ENCODE results near the gene IQGAP1. TPM values are rescaled to one million over a fixed set of nuclear protein-coding genes. Genes with fewer than 3 reads are reported as not detected.
"Not testable (repeated sequence)": the region's sequence is repeated elsewhere in the genome, so short reads cannot be mapped to it uniquely, and the experiment has no call there.

IQGAP1 gene
- total RNA-seq, 1 experiment from 2014 or later: 72.4 TPM

- not testable (repeated sequence) for H2BK5ac ChIP-seq (ENCODE audit: insufficient read length, low read length); H3K79me2 ChIP-seq (ENCODE audit: insufficient read depth, low read length); H3K56ac ChIP-seq (ENCODE audit: insufficient read length, low read depth, low read length); H3K9ac ChIP-seq (ENCODE audit: extremely low read depth, insufficient read length, low read length); H4K8ac ChIP-seq (replicated peaks; ENCODE audit: insufficient read length, low read depth, low read length); H3K23me2 ChIP-seq (ENCODE audit: insufficient read length, low read depth, low read length, poor library complexity, severe bottlenecking); H3K27me3 ChIP-seq (ENCODE audit: insufficient read depth, low read length); H3K4me3 Mint-ChIP-seq; H4K20me1 ChIP-seq (ENCODE audit: control insufficient read depth, insufficient read depth, insufficient read length); H3K18ac ChIP-seq (ENCODE audit: insufficient read length, low read depth, low read length); H3K4me1 ChIP-seq (ENCODE audit: insufficient read depth, low read length); H2AFZ ChIP-seq (ENCODE audit: low read length); H3K27me3 Mint-ChIP-seq (ENCODE audit: low read depth); H3K27ac ChIP-seq (ENCODE audit: insufficient read length, low read depth, low read length); H2BK15ac ChIP-seq (ENCODE audit: low read depth, low read length); H3K4me2 ChIP-seq (ENCODE audit: insufficient read depth, insufficient read length, low read length); H3K23ac ChIP-seq (ENCODE audit: insufficient read length, low read depth, low read length); H3K9me3 ChIP-seq (ENCODE audit: control insufficient read depth, low read depth, low read length); H3K14ac ChIP-seq (ENCODE audit: insufficient read depth, low read length); H3K4me1 Mint-ChIP-seq; H2BK120ac ChIP-seq (ENCODE audit: low read depth, low read length, poor library complexity, severe bottlenecking); DNase-seq; H4K5ac ChIP-seq (ENCODE audit: insufficient read length, low read depth, low read length); H3T11ph ChIP-seq (ENCODE audit: low read length); H2AK5ac ChIP-seq (ENCODE audit: insufficient read length, low read length); H3K4ac ChIP-seq (ENCODE audit: low read depth, low read length); H3K79me1 ChIP-seq (ENCODE audit: insufficient read depth, low read depth, low read length, poor library complexity, severe bottlenecking); H2BK20ac ChIP-seq (ENCODE audit: low read depth, low read length, poor library complexity, severe bottlenecking); H4K91ac ChIP-seq (ENCODE audit: insufficient read length, low read depth, low read length); H2BK12ac ChIP-seq (ENCODE audit: insufficient read length, low read depth, low read length)
- peak overlapping the region in 1 of 3 experiments; percentile 68; a peak in 1 of 7 replicates for H3K27ac Mint-ChIP-seq
- WGBS (ENCODE audit: extremely low coverage, insufficient read length, low lambda C conversion rate): no CpG with 5 or more reads among the region's 13 CpGs
- peaks cover 7 to 13% of the 10 kb centered on the region in 2 experiments for H3K9me3 Mint-ChIP-seq
- H3K36me3 Mint-ChIP-seq (ENCODE audit: insufficient read depth in 1 of 3, low read depth in 3 of 3): peaks cover 2 to 16% (median 4%) of the 10 kb centered on the region in 3 experiments; a peak in 3 of 7 replicates
These were observed 123.2 kb downstream of the IQGAP1 start for GRCh38 chr15:90511211-90511618.

All from H9 (cell line).